NCI-H526 treated with DMSO at 0.1 percent for 48 hours (cell line): ENCODE measurements around the gene CERS2.

Source experiments
- DNase-seq: peaks from one replicate; lab custom pipeline; 2025; lab: John Stamatoyannopoulos, UW

The CERS2 gene, protein sequence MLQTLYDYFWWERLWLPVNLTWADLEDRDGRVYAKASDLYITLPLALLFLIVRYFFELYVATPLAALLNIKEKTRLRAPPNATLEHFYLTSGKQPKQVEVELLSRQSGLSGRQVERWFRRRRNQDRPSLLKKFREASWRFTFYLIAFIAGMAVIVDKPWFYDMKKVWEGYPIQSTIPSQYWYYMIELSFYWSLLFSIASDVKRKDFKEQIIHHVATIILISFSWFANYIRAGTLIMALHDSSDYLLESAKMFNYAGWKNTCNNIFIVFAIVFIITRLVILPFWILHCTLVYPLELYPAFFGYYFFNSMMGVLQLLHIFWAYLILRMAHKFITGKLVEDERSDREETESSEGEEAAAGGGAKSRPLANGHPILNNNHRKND

DNA sequence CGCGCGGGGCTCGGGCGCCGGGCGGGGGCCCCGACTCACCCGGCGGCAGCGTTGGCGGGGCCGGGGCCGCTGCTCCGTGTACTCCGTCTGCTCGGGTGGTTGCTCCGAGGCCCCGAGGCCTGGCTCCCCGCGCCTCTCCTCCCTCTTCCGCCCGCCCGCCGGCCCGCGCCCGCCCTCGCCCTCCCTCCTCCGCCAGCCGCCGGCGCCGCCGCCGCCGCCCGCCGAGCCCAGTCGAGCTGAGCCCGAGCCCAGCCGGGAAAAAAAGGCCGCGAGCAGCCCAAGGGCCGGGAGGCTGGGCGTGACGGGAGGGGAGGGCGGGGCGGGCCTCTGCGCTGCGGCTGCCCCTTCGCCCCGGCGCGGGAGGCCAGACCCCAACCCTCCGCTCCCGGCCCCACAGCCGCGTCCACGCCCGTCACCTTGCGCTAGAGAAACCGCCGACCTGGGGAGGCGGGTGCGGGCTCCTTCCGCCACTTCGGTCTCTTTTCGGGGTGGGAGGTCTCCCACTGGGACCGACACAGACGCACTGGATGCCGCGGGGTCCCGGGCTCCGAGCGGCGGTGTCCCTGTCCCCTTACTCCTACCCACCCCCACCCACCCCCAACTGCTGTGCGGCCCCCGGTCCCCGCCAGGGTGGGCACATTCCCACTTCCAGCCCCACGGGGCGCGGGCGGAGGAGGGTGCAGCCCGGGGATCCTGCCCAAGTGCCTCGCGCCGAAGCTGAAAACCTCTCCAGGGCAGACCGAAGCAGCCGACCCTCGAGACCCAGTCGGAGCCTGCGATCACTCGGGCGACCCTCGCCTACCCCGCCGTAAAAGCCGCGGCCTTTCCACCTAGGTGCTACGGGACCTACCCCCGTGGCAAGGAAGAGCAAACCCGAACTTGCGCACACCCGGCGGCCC, at the start of gene CERS2:
Gene CERS2 (minus strand): TSS at position 256 of the 899 bp plus-strand sequence. CDS start 5,745 bp downstream, outside the sequence.
- DNase-seq, result peak; percentile 83

DNA sequence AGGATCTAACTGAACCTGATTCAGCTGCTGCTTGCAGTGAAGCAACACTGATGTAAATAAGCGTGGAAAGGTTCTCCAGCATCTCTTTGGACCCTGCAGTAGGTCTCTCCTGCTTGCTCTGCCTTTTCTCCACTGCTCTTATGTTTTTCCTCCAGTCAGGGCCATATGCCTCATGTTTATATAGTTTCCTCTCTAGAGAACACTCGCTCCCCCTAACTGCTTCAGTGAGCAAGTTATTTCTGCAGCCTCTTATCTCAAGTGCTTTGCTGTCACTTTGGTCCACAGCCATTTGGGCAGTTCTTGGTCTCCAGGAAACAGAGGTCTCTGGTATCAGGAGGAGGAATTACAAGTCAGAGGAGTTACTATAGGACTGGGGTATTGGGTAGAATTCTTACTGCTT, 38.9 kb upstream of the CERS2 start:
- DNase-seq, result no peak

DNA sequence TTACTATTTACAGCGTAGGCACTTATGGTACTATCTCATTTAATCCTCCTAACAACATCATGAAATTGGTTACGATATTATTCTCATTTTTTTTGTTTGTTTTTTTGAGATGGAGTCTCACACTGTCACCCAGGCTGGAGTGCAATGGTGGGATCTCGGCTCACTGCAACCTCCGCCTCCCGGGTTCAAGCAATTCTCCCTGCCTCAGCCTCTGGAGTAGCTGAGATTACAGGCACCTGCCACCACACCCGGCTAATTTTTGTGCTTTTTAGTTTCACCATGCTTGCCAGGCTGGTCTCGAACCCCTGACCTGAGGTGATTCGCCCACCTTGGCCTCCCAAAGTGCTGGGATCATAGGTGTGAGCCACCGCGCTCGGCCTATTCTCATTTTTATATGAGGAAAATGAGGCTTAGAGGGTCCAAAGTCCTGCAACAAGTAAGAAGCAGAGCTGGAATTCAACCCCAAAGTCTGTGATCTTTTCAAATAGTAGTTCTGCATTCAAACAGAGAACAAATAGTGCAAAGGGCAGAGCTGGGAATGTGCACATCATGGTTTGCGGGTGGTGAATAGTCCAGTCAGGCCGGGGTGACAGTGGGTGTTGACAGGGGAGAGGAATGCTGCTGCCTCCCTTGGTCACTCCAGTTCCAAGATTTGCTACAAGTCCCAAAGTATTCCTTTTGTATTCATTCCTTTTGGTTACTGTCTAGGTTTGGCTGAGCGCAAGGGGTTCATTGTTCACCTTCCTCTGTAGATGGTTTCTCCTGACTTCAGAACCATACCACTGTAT, 38.2 kb upstream of the CERS2 start:
- no peak for DNase-seq

DNA sequence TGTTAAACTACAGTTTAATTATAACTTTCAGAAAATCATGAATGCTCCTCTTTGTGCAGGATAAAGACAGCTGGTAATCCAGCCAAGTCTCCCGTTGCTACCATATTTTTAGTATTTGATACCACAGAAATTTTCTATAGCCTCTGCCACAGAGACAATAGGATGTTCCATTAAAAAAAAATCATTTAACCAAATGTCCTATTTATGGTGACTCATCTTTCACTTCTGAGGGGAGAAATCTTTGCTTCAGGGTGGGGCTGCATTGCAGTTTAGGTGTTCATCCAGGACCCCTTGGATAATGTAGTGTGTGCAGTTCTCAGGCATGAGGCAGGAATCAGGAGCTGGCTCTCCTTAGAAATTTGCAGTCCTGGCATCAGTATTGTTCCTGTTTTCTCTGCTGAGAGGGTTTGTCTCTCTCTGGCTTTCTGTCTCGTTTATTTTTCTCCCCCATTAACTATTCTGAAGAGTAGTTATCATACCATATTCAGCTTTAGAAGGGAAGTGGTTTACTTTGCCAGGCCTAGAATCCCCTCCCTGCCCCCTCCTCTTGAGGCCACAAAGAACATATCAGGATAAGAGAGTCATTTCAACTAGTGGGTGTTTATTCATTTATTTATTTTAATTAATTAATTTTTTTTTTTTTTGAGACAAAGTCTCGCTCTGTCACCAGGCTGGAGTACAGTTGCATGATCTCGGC, 36.7 kb upstream of the CERS2 start:
- no peak for DNase-seq

DNA sequence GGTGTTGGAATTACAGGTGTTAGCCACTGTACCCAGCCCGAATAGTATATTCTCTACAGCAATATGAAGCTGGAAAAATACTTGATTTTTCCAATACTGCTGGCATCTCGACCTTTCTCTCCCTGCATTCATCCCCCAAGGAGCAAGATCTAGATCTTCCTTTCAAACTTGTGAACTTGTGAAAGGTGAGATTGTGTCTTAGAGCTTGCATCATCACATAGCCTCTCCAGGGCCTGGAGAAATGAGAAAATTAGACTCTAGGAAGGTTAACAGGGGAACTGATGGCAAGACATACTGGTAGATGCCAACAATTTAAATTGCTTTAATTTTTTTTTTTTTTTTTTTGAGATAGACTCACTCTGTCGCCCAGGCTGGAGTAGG, 35.7 kb upstream of the CERS2 start:
- DNase-seq, result no peak

DNA sequence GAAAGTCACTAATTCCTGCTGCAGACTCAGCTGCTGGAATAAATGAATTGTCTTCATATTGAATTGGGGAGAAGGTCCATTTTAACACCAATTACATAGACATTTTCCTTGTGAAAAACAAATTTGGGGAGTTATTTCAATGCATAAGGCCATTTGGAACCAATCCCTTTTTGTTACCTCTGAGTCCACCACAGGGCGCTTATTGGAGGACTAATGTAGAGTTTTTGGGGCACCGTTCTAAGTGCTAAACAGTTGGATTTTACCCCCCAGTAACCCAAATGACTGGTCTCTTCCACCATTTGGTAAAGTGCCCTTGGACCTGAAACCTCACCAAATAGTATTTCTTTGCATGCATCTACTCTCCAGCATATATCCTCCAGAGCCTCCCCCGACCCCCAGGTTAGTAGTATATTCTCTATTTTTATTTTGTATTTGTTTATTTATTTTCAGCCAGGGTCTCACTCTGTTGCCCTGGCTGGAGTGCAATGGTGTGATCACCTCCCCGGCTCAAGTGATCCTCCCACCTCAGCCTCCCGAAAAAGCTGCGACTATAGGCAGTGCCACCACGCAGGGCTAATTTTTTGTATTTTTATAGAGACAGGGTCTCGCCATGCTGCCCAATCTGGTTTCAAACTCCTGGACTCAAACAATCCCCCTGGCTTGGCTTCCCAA, 35.2 kb upstream of the CERS2 start:
- DNase-seq, result no peak

DNA sequence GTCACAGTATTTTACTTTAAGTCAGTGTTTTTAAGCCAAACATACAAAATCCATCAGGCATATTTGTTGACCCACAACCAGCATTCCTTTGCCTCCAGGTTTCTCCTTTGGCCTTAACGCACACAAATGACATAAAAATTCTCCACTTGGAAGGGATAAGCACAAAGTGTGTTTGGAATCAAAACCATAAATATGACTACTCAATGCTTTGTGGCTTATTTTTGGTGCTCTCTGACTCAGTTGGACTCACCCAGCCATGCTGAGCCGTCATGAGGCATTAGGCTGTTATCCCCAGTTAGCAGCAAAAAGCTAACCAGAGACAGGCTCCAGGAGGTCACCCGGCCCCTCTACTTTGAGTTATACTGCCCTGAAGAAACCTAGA, 34.6 kb upstream of the CERS2 start:
- DNase-seq, result no peak

DNA sequence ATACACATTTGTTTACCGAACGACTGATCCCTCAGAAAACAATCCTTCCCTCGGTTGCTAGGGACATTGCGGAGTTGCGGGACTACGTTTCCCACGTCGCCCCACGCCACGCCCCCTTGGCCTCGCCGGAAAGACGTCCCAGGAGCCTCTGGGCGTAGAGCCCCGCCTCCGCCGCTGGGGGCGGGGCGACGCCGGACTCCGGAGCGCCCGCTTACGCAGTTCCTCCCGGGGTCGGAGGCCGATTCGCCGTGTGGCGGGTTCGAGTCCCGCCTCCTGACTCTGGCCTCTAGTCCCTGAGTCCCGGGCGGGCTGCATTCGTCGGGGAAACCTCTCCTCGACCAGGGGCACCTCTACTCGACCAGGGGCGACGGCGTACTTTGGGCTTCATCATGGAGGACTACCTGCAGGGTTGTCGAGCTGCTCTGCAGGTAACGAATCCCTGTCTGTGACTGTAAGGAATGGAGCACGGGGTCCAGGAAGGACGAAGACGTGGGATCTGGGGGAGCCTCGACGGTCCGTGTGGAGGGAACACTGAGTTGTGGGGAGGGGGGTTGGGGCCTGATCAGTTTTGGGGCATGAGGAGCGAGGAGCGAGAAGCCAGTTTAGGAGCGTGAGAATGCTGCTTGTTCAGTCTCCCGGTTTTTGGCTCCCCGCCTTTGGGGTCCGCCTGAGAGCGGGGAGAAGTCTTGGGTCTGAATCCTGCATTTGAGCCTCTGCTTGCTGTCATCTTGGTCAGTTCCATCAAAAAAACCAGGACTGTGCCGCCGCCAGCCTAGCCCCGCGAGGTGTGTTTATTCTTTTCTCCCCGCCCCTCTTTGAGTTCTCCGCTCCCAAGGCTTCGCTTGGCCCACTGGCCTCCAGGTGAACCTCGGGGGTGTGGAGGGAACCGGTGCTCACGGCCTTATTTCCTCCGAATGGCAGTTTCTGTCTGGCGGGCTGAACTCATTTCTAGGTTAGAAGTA, 33.9 kb upstream of the CERS2 start, which contains the start of gene PRUNE1:
Gene PRUNE1 (plus strand): TSS at position 206 of the 962 bp plus-strand sequence. CDS start 184 bp downstream, at position 390.
- peak; percentile 98 for DNase-seq

DNA sequence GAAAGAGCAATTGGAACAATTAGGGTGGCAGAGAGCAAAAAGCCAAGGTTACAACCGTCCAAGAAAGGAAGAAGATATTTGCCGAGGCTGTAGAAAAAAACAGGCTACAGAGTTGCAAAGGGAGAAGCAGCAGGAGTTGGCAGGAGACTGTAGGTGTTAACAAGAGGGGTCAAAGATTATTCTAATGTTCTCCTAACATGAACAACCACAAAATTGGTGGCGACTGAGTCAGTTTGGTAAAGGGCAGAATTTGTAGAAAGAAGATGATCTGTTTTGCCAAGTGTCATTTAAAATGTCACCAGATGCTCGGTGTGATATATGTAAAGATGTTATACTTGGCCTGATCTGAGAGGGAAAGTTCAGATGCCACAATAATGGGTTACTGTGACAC, 33.2 kb upstream of the CERS2 start:
- DNase-seq, result no peak

DNA sequence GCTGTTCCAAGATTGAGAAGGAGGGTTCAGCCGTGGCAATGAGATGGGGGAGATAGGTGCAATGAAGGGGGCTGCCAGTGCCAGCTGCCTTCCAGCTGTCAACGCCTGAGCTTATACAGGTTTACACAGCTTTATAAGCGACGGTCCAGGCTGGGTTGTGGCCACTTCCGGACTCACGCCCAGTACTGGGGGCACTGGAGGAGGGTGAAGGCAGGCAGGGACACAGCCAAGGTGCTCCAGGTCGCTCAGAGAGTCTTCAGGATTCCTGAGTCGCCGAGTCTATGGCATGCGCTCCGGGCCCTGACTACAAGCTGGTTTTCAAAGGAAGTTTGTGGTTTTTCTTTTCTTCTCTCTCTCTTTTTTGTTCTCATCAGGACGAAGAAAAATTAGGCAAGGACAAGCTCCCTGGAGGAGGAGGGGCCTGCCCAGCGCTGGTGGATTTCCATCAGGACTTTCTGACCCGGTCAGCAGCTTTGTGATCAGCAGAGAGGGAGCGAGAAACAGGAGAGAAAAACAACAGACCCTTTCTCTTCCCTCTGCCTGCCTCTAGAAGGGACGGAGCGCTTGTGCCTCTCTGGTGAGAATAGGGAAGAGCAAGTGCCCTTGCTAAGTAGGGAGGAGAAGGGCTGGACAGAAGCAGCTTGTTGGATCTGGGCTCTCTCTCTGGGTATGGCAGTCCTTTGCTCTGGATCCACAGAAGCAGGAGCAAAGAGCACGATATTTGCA, 31.9 kb upstream of the CERS2 start, which contains the start of gene MINDY1:
Gene MINDY1 (minus strand): TSS at position 576 of the 726 bp plus-strand sequence. CDS start 4,285 bp downstream, outside the sequence.
- peak; percentile 98 for DNase-seq

DNA sequence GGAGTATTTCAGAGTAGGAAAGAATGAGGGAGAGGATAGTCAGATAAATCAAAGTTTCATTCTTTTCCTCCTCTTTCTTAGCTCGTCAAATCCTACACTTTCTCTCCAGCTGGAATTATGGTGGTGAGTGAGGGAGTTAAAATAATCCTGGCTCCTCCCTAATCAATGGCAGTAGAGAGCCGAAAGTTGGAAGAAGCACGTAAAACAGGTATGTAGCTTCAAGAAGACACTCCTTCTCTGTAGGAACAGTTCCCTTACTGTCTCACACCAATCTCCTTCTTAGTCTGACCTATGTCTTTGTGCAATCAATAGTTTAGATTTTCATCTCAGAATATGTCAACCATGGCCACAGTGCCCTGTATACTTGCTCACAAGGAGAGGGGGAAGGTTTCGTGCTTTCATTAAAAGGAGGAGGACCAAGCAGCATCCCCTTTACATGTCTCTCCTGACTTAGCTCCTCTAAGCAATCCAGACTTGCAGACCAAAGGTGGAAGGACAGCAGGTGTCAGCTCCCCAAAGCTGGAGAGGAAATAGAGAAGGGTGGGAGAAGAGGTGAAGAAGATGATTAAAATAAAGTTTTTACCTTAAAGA, 31.2 kb upstream of the CERS2 start:
- peak; percentile 65 for DNase-seq

DNA sequence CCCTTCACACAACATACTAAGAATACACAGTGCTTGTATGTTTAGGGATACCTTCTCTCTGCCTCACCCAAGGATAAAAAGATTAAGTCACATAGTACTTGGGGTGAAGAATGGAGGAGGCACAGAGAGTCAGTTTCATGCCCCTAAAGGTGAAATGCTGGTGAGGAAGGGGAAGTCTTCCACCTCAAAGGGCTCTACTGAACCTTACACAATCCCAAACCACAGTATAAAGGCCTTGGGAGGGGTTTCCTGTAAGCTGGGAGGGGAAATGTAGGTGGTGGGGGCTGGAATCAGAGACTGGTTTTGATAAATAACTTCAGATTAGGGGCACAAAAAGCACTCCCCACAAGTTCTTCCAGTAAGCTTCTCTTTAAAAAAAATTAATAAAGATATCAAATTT, 28.5 kb upstream of the CERS2 start:
- no peak for DNase-seq

DNA sequence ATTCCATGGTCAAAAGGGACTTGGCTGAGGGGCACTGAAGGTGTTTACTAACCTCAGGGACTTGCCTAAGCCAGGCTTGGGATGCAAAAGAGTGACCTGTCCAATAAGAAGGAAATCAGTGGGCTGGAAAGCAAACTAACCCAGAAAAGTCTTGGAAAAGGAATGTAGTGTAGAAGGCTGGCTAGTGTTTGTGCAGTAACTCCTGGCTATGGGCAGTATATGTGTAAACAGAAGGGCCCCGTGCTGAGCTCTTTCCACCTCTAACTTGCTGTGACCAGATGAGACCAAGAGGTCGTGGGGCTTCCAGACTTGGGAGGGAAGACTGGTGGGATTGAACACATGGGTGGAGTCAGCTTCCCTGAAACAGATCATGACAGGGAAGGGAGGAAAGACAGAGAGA, 28.0 kb upstream of the CERS2 start:
- no peak for DNase-seq

DNA sequence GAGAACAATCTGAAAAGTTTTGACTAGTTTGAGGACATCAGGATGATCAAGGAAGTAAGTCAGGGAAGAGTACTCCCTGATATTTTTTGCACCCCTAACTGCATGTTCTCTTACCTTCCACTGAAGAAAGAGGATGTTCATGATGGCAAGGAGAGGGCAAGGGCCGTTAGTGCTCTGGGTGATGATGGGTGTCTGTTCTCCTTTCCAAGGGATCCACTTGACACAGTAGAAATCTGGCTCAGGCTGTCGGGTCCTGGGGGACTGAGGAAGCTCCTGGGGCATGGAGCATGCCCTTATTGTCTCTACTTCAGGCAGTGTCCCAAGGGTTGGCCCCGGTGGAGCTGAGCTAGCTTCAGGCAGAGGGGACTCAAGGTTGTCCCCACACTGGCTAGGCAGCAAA, 27.4 kb upstream of the CERS2 start:
- no peak for DNase-seq

DNA sequence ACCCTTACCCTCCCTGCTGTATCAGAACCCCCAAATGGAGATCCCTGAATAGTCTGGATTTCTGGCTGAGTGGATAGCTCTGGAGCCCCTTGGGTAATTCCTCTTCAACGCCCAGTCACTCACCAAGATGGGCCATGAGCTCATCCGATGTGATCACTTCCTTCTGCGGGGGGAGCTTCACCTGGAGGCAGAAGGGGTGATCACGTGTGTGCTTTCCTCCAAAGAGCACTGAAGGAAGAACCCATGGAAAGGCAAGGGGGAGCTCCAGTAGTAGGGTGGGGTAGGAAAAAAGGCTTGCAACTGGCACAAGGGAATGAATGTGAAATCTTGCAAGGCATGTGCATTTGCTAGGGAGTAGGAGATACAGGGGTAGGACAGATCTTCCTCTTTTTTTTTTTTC, 27.0 kb upstream of the CERS2 start:
- DNase-seq, result no peak

DNA sequence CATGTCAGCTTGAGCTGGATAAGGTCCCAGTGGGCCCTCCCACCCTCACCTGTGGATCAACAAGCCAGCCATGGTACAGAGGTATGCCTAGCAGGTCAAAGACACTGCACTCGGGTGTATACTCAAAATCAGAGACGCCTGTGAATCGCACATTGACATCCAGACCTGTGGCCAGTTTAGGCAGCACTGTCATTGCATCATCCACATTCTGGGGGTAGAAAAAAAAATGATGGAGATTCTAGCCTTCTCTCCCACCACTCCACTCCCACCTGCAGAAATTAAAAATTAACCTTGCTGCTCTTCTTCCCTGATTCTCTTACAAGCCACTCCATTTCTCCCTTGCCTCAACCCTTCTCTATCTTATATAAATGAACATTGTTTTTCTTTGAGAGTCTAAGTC, 25.8 kb upstream of the CERS2 start:
- DNase-seq, result no peak

DNA sequence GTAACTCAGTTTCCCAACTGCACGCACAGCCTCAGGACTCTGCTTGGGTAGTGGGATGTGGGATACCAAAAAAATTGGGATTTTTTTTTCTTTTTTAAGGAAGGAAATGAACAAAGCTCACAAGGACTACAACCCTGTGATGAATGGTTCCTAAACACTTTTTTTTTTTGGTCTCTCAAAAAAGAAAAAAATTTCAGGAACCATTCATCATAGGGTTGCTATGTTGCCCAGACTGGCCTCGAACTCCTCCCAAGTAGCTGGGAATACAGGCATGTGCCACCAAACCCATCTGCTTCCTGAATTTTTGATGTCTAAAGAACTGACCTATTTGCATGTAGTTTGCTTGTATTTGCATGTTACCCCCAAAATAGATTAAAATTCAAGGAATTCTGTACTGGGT, 25.3 kb upstream of the CERS2 start:
- DNase-seq, result peak; percentile 94

DNA sequence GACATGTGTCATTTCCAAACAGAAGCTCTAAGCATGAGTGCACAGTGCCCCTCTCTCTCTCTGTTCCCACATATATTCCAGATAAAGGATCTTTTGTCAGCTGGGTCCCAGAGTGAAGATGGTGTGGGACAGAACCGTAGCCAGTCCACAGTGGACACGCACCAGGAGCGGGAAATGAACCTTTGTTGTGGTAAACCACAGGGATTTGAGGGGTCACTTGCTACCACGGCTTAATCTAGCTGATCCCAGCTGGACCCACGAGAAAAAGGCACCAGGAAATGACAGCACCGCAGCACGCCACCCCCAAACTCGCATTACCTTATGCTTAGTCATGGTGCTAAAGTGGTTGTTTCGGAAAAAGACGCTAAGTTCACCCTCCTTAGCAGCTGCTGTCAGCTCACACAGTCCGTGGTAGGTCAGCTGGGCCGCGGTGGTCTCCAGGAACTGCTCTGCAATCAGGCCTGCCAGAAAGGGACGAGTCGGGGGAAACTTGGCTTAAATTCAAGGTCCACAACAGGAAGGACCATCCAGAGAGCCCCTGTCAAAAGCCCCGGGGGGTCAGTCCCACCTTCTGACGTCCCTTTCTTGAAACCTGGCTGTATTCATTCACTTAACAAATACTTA, 24.5 kb upstream of the CERS2 start:
- no peak for DNase-seq
